GF-D8 (cell line): ENCODE results near the gene CCDC92B.

ENCODE experiments used
- DNase-seq: peaks from one replicate; lab custom pipeline; 2025; lab: John Stamatoyannopoulos, UW

The CCDC92B gene

GRCh38 chr17:2778489-2778888, 29.0 kb upstream of the CCDC92B start:
- no peak for DNase-seq

GRCh38 chr17:2777242-2777867, 27.9 kb upstream of the CCDC92B start:
- DNase-seq, result no peak

- no peak for DNase-seq
Measured at GRCh38 chr17:2776589-2777241, 27.3 kb upstream of the CCDC92B start.

- DNase-seq, result no peak
Measured at GRCh38 chr17:2775206-2775605, 25.8 kb upstream of the CCDC92B start.

- DNase-seq, result no peak
Measured at GRCh38 chr17:2770129-2770528, 20.7 kb upstream of the CCDC92B start.

- no peak for DNase-seq
Measured at GRCh38 chr17:2758870-2759269, 9.4 kb upstream of the CCDC92B start.

GRCh38 chr17:2755891-2756724, 6.7 kb upstream of the CCDC92B start:
- DNase-seq, result no peak

- no peak for DNase-seq
Measured at GRCh38 chr17:2751491-2751890, 2.0 kb upstream of the CCDC92B start.

GRCh38 chr17:2750721-2751120, 1.3 kb upstream of the CCDC92B start:
- DNase-seq, result no peak

GRCh38 chr17:2749784-2750181, 331 bp upstream of the CCDC92B start:
- no peak for DNase-seq

- no peak for DNase-seq
Measured at GRCh38 chr17:2745317-2746037, 4.0 kb downstream of the CCDC92B start.

GRCh38 chr17:2737693-2738092, 11.8 kb downstream of the CCDC92B start:
- no peak for DNase-seq

- no peak for DNase-seq
Measured at GRCh38 chr17:2736956-2737355, 12.5 kb downstream of the CCDC92B start.

- DNase-seq, result no peak
Measured at GRCh38 chr17:2735896-2736295, 13.6 kb downstream of the CCDC92B start.

GRCh38 chr17:2734939-2735338, 14.5 kb downstream of the CCDC92B start:
- DNase-seq, result no peak

- DNase-seq, result no peak
Measured at GRCh38 chr17:2731807-2732206, 17.6 kb downstream of the CCDC92B start.

GRCh38 chr17:2730764-2731353, 18.6 kb downstream of the CCDC92B start:
- DNase-seq, result no peak

- DNase-seq, result no peak
Measured at GRCh38 chr17:2724784-2725164, 24.7 kb downstream of the CCDC92B start.

GRCh38 chr17:2723997-2724783, 25.3 kb downstream of the CCDC92B start:
- no peak for DNase-seq

GRCh38 chr17:2723505-2723996, 25.9 kb downstream of the CCDC92B start:
- no peak for DNase-seq

GRCh38 chr17:2722611-2723010, 26.8 kb downstream of the CCDC92B start:
- no peak for DNase-seq
